Activated B cell treated with CpG ODN at 0.5 μM for 24 hours (primary cell): Measurements from ENCODE around the gene PDE3A. TPM values are rescaled to one million over a fixed set of nuclear protein-coding genes. Genes with fewer than 3 reads are reported as not detected.

Source experiments
- ATAC-seq: fragments of 200-7000 bp; cut with Tn5 transposase; one replicate; pipeline ENCODE4 v1.10.0; 2021; ENCODE audit warnings: low read depth, mild to moderate bottlenecking, moderate library complexity
- CTCF ChIA-PET: fragments of 350-600 bp; sonication (Branson Sonifier 250); formaldehyde crosslinking; loops from one replicate; lab custom pipeline; 2021; ENCODE audit warnings: antibody characterized with exemption; lab: Charles Lee
- POLR2A ChIA-PET: fragments of 350-600 bp; sonication (Branson Sonifier 250); formaldehyde crosslinking; loops from one replicate; lab custom pipeline; 2021; ENCODE audit warnings: antibody characterized with exemption; lab: Charles Lee
- DNase-seq: peaks from one replicate; pipeline ENCODE4 v3.0.0; 2022
- H3K27ac Mint-ChIP-seq: one replicate; pipeline ENCODE4 v1.8.0; 2020; ENCODE audit warnings: mixed read lengths
- H3K27me3 Mint-ChIP-seq: one replicate; pipeline ENCODE4 v1.8.0; 2021; ENCODE audit warnings: mixed read lengths
- H3K36me3 Mint-ChIP-seq: one replicate; pipeline ENCODE4 v1.8.0; 2021; ENCODE audit warnings: low read depth, mixed read lengths
- H3K4me1 Mint-ChIP-seq: one replicate; pipeline ENCODE4 v1.8.0; 2021; ENCODE audit warnings: mixed read lengths
- H3K4me3 Mint-ChIP-seq: one replicate; pipeline ENCODE4 v1.8.0; 2020; ENCODE audit warnings: mild to moderate bottlenecking, mixed read lengths
- H3K9me3 Mint-ChIP-seq: one replicate; pipeline ENCODE4 v1.8.0; 2020; ENCODE audit warnings: mixed read lengths
- intact Hi-C: fragments of 100-400 bp; cut with micrococcal nuclease; formaldehyde crosslinking; loops from one replicate; pipeline ENCODE4 v1.15.1; 2024
- total RNA-seq: library from RNA; stranded (reverse); gene quantifications from 2 replicates; pipeline ENCODE4 v1.2.3, GENCODE V29; 2022
- TF ChIP-seq, protein P1 (sequence below): fragments of 200-600 bp; IDR thresholded peaks from one replicate; pipeline ENCODE4 v1.8.0; 2022; ENCODE audit warnings: antibody characterized with exemption, mild to moderate bottlenecking

The PDE3A gene
- total RNA-seq, 1 donor from 2014 or later = not detected

DNA sequence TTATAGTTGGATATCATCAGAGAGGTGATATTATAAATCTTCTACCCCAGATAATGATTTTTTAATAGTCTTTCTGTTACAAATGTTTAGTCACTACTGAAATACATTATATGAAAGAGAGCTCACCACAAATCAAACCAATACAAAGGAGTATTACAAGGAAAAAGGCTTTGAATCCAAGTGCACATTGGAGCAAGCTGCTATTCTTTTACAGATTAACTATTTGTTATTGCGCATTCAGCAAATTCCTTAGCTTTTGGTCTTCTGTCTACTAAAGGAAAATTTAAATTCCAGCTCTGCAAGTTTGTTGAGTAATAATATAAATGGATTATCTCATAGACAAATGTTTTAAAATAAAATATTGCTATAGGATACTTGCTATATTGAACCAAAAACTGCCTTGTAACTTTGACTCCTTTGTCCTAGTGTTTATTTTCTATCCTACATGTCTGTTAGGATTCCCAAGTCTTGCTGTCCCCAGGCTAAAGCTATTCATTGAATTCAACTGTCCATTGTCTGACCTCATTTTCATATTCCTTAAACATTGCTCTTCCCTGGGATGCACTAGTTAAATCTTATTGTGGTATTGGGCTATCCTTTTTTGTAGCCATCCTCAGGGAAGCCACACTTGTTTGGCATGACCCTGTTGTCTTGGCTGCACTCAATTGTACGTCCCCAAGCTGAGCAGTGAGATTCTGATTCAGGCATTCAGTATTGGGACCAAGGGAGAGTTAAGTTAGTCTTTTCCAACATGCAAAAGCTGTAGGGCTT lies 41.5 kb downstream of the PDE3A start:
- Mint-ChIP-seq H3K4me3 (no peak overlapping the region), H3K9me3 (no peaks in the 10 kb centered on the region), H3K4me1 (peaks cover 5% of the 10 kb centered on the region), H3K27ac (no peak overlapping the region), H3K36me3 (no peaks in the 10 kb centered on the region), H3K27me3 (no peaks in the 10 kb centered on the region)
- ChIA-PET POLR2A (no interaction called here), CTCF (no interaction called here)
- ATAC-seq (no peak), DNase-seq (no peak)
- TF ChIP-seq, protein P1, sequence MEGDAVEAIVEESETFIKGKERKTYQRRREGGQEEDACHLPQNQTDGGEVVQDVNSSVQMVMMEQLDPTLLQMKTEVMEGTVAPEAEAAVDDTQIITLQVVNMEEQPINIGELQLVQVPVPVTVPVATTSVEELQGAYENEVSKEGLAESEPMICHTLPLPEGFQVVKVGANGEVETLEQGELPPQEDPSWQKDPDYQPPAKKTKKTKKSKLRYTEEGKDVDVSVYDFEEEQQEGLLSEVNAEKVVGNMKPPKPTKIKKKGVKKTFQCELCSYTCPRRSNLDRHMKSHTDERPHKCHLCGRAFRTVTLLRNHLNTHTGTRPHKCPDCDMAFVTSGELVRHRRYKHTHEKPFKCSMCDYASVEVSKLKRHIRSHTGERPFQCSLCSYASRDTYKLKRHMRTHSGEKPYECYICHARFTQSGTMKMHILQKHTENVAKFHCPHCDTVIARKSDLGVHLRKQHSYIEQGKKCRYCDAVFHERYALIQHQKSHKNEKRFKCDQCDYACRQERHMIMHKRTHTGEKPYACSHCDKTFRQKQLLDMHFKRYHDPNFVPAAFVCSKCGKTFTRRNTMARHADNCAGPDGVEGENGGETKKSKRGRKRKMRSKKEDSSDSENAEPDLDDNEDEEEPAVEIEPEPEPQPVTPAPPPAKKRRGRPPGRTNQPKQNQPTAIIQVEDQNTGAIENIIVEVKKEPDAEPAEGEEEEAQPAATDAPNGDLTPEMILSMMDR = no peak
- intact Hi-C loops = no loop called here

DNA sequence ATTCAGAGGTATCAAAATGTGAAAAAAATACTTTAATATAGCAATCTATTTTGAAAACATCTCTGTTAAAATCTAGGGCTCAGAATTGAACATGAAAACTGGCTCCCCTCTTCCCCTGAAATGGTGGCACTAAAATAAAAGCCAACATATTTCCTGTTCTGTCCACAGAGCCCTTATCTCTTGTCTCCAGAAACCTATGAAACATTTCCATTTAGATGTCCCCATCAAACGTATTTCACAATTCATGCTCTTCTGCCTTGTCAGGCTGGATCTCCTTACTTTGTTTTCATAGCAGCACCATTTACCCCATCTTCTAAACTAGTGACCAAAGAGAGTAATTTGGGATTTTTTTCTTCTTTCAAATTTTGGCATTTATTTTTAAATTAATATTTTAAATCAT lies 42.4 kb downstream of the PDE3A start:
- ChIA-PET CTCF (no interaction called here), POLR2A (no interaction called here)
- Mint-ChIP-seq H3K4me3 (no peak overlapping the region), H3K27ac (no peak overlapping the region), H3K36me3 (no peaks in the 10 kb centered on the region), H3K4me1 (no peaks in the 10 kb centered on the region), H3K9me3 (no peaks in the 10 kb centered on the region), H3K27me3 (no peaks in the 10 kb centered on the region)
- no peak for DNase-seq
- intact Hi-C loops = no loop called here
- TF ChIP-seq, protein P1 = no peak
- no peak for ATAC-seq

DNA sequence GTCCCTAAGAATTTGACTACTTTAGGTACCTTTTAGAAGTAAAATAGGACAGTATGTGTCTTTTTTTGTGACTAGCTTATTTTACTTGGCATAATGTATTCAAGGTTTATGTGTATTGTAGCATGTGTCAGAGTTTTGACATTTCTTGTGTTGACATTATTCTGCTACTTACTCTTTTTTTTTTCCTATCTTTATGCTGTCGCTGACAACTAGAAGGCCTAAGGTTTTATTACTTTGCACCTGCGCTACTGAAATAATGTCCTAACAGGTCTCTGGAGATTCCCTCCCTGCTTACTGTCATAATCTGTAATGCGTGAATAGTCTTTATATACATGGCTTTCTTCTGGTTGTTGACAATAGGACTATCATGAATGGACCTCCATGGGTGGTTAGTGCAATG lies 43.0 kb downstream of the PDE3A start:
- H3K27me3 Mint-ChIP-seq = no peaks in the 10 kb centered on the region
- H3K4me1 Mint-ChIP-seq = no peaks in the 10 kb centered on the region
- ChIA-PET POLR2A (no interaction called here), CTCF (no interaction called here)
- H3K36me3 Mint-ChIP-seq = no peaks in the 10 kb centered on the region
- no peaks in the 10 kb centered on the region for H3K9me3 Mint-ChIP-seq
- no peak overlapping the region for H3K4me3 Mint-ChIP-seq
- TF ChIP-seq, protein P1 = no peak
- no peak overlapping the region for H3K27ac Mint-ChIP-seq
- no peak for ATAC-seq
- intact Hi-C loops = no loop called here
- no peak for DNase-seq

DNA sequence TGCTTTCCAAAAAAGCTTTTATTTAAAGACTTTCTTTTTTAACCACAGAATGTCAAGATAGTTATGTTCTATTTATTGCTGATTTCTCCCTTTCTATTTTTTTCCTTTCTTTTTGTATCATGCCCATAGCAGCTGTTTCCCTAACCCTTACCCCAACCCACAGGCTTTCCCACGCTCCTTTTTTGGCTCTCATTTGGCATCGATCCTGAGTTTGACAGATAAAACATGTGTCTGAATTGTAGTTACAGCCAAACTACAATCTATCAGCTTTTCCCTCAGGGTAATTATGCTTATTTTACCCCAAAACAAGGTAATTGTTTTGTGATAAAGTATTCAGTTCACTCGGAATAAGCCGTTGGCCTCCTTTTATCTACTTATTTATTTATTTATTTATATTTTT lies 46.7 kb downstream of the PDE3A start:
- TF ChIP-seq, protein P1 = no peak
- Mint-ChIP-seq H3K4me3 (no peak overlapping the region), H3K4me1 (no peaks in the 10 kb centered on the region), H3K36me3 (no peaks in the 10 kb centered on the region), H3K27me3 (no peaks in the 10 kb centered on the region), H3K27ac (no peak overlapping the region), H3K9me3 (no peaks in the 10 kb centered on the region)
- ATAC-seq (no peak), DNase-seq (no peak)
- intact Hi-C loops = no loop called here
- CTCF ChIA-PET = no interaction called here
- POLR2A ChIA-PET = no interaction called here

DNA sequence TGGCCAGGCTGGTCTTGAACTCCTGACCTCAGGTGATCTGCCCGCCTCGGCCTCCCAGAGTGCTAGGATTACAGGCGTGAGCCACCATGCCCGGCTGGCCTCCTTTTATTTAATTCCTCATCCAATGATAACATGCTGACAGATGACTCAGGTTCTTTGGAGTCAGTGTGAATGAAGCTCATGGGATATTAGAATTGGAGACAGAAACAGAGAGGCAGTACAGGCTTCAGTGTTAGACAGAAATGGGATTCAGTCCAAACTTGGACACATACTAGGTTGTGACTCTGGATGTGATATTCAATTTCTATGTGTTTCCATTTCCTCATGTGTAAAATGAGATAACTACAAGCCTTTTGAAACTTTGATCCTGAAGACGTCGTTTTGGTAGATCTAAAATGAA lies 47.3 kb downstream of the PDE3A start:
- no peak overlapping the region for H3K4me3 Mint-ChIP-seq

More for the DNA sequence above, 47.3 kb downstream of the PDE3A start:
- Mint-ChIP-seq H3K4me1 (no peaks in the 10 kb centered on the region), H3K27me3 (no peaks in the 10 kb centered on the region), H3K36me3 (no peaks in the 10 kb centered on the region), H3K27ac (no peak overlapping the region), H3K9me3 (no peaks in the 10 kb centered on the region)
- intact Hi-C loops = no loop called here
- ChIA-PET POLR2A (no interaction called here), CTCF (no interaction called here)
- TF ChIP-seq, protein P1 = no peak
- DNase-seq = no peak
- ATAC-seq = no peak
